ENCODE data around the gene RBFOX2. TPM values are rescaled to one million over a fixed set of nuclear protein-coding genes. Genes with fewer than 3 reads are reported as not detected.

RBFOX2 gene
- total RNA-seq, 1 donor from 2014 or later, result 200 TPM

- Histone ChIP-seq H3K27ac (ENCODE audit: low read depth, low read length) (no peak overlapping the region), H3K36me3 (ENCODE audit: control insufficient read depth in 3 of 3, insufficient read depth in 3 of 3, low read length in 3 of 3) (peaks cover 0 to 2% (median 0%) of the 10 kb centered on the region in 3 donors), H3K4me3 (ENCODE audit: low read length in 3 of 3) (no peak overlapping the region), H3K4me1 (ENCODE audit: control insufficient read depth in 3 of 3, insufficient read depth in 3 of 3, low read length in 3 of 3) (peaks cover 23 to 45% (median 31%) of the 10 kb centered on the region in 3 donors), H3K9ac (ENCODE audit: low read depth in 1 of 3, low read length in 3 of 3) (no peak overlapping the region), H3K27me3 (ENCODE audit: control insufficient read depth in 3 of 3, insufficient read depth in 3 of 3, low read length in 3 of 3) (no peaks in the 10 kb centered on the region), H3K9me3 (ENCODE audit: control insufficient read depth in 3 of 3, low read length in 3 of 3) (no peaks in the 10 kb centered on the region)
These were observed 140.3 kb downstream of the RBFOX2 start for GRCh38 chr22:35888181-35888870.

- no peak overlapping the region for H3K27ac ChIP-seq (ENCODE audit: low read depth, low read length)
- H3K4me3 ChIP-seq (ENCODE audit: low read length in 3 of 3), result no peak overlapping the region
- H3K36me3 ChIP-seq (ENCODE audit: control insufficient read depth in 3 of 3, insufficient read depth in 3 of 3, low read length in 3 of 3), result peaks cover 0 to 2% (median 0%) of the 10 kb centered on the region in 3 donors
- H3K9ac ChIP-seq (ENCODE audit: low read depth in 1 of 3, low read length in 3 of 3), result no peak overlapping the region
- no peaks in the 10 kb centered on the region for H3K27me3 ChIP-seq (ENCODE audit: control insufficient read depth in 3 of 3, insufficient read depth in 3 of 3, low read length in 3 of 3)
- H3K9me3 ChIP-seq (ENCODE audit: control insufficient read depth in 3 of 3, low read length in 3 of 3), result no peaks in the 10 kb centered on the region
- H3K4me1 ChIP-seq (ENCODE audit: control insufficient read depth in 3 of 3, insufficient read depth in 3 of 3, low read length in 3 of 3), result peaks cover 24 to 48% (median 35%) of the 10 kb centered on the region in 3 donors
These were observed 141.2 kb downstream of the RBFOX2 start for GRCh38 chr22:35887296-35887875.

GRCh38 chr22:35886309-35886708, 142.3 kb downstream of the RBFOX2 start:
- no peak overlapping the region for H3K4me3 ChIP-seq (ENCODE audit: low read length in 3 of 3)
- peaks cover 0 to 2% (median 0%) of the 10 kb centered on the region in 3 donors for H3K36me3 ChIP-seq (ENCODE audit: control insufficient read depth in 3 of 3, insufficient read depth in 3 of 3, low read length in 3 of 3)
- H3K4me1 ChIP-seq (ENCODE audit: control insufficient read depth in 3 of 3, insufficient read depth in 3 of 3, low read length in 3 of 3), result peaks cover 28 to 44% (median 37%) of the 10 kb centered on the region in 3 donors
- H3K9me3 ChIP-seq (ENCODE audit: control insufficient read depth in 3 of 3, low read length in 3 of 3), result no peaks in the 10 kb centered on the region
- H3K27me3 ChIP-seq (ENCODE audit: control insufficient read depth in 3 of 3, insufficient read depth in 3 of 3, low read length in 3 of 3), result no peaks in the 10 kb centered on the region
- H3K9ac ChIP-seq (ENCODE audit: low read depth in 1 of 3, low read length in 3 of 3), result no peak overlapping the region
- no peak overlapping the region for H3K27ac ChIP-seq (ENCODE audit: low read depth, low read length)

GRCh38 chr22:35884529-35884928, 144.1 kb downstream of the RBFOX2 start:
- H3K27me3 ChIP-seq (ENCODE audit: control insufficient read depth in 3 of 3, insufficient read depth in 3 of 3, low read length in 3 of 3), result no peaks in the 10 kb centered on the region
- peak overlapping the region in 1 of 3 donors; percentile 35 for H3K9ac ChIP-seq (ENCODE audit: low read depth in 1 of 3, low read length in 3 of 3)
- H3K27ac ChIP-seq (ENCODE audit: low read depth, low read length), result peak overlapping the region; percentile 32
- H3K9me3 ChIP-seq (ENCODE audit: control insufficient read depth in 3 of 3, low read length in 3 of 3), result no peaks in the 10 kb centered on the region
- H3K4me3 ChIP-seq (ENCODE audit: low read length in 3 of 3), result no peak overlapping the region
- H3K36me3 ChIP-seq (ENCODE audit: control insufficient read depth in 3 of 3, insufficient read depth in 3 of 3, low read length in 3 of 3), result peaks cover 0 to 2% (median 0%) of the 10 kb centered on the region in 3 donors
- peaks cover 32 to 51% (median 42%) of the 10 kb centered on the region in 3 donors for H3K4me1 ChIP-seq (ENCODE audit: control insufficient read depth in 3 of 3, insufficient read depth in 3 of 3, low read length in 3 of 3)

GRCh38 chr22:35883031-35883620, 145.5 kb downstream of the RBFOX2 start:
- Histone ChIP-seq H3K27me3 (ENCODE audit: control insufficient read depth in 3 of 3, insufficient read depth in 3 of 3, low read length in 3 of 3) (no peaks in the 10 kb centered on the region), H3K4me1 (ENCODE audit: control insufficient read depth in 3 of 3, insufficient read depth in 3 of 3, low read length in 3 of 3) (peaks cover 33 to 49% (median 43%) of the 10 kb centered on the region in 3 donors), H3K36me3 (ENCODE audit: control insufficient read depth in 3 of 3, insufficient read depth in 3 of 3, low read length in 3 of 3) (no peaks in the 10 kb centered on the region), H3K4me3 (ENCODE audit: low read length in 3 of 3) (peak overlapping the region in 2 of 3 donors; percentile 8 to 28), H3K27ac (ENCODE audit: low read depth, low read length) (peak overlapping the region; percentile 83), H3K9ac (ENCODE audit: low read depth in 1 of 3, low read length in 3 of 3) (peak overlapping the region; percentile 45 to 61 (median 60)), H3K9me3 (ENCODE audit: control insufficient read depth in 3 of 3, low read length in 3 of 3) (no peaks in the 10 kb centered on the region)

- Histone ChIP-seq H3K36me3 (ENCODE audit: control insufficient read depth in 3 of 3, insufficient read depth in 3 of 3, low read length in 3 of 3) (no peaks in the 10 kb centered on the region), H3K9ac (ENCODE audit: low read depth in 1 of 3, low read length in 3 of 3) (peak overlapping the region; percentile 40 to 61 (median 45)), H3K9me3 (ENCODE audit: control insufficient read depth in 3 of 3, low read length in 3 of 3) (no peaks in the 10 kb centered on the region), H3K4me3 (ENCODE audit: low read length in 3 of 3) (peak overlapping the region in 1 of 3 donors; percentile 28), H3K27me3 (ENCODE audit: control insufficient read depth in 3 of 3, insufficient read depth in 3 of 3, low read length in 3 of 3) (no peaks in the 10 kb centered on the region), H3K27ac (ENCODE audit: low read depth, low read length) (peak overlapping the region; percentile 83), H3K4me1 (ENCODE audit: control insufficient read depth in 3 of 3, insufficient read depth in 3 of 3, low read length in 3 of 3) (peaks cover 34 to 45% (median 38%) of the 10 kb centered on the region in 3 donors)
These were observed 146.2 kb downstream of the RBFOX2 start for GRCh38 chr22:35882211-35883030.

- H3K36me3 ChIP-seq (ENCODE audit: control insufficient read depth in 3 of 3, insufficient read depth in 3 of 3, low read length in 3 of 3), result no peaks in the 10 kb centered on the region
- H3K27me3 ChIP-seq (ENCODE audit: control insufficient read depth in 3 of 3, insufficient read depth in 3 of 3, low read length in 3 of 3), result no peaks in the 10 kb centered on the region
- peaks cover 33 to 46% (median 36%) of the 10 kb centered on the region in 3 donors for H3K4me1 ChIP-seq (ENCODE audit: control insufficient read depth in 3 of 3, insufficient read depth in 3 of 3, low read length in 3 of 3)
- H3K9ac ChIP-seq (ENCODE audit: low read depth in 1 of 3, low read length in 3 of 3), result peak overlapping the region in 2 of 3 donors; percentile 40 to 60
- peak overlapping the region in 1 of 3 donors; percentile 41 for H3K4me3 ChIP-seq (ENCODE audit: low read length in 3 of 3)
- H3K9me3 ChIP-seq (ENCODE audit: control insufficient read depth in 3 of 3, low read length in 3 of 3), result no peaks in the 10 kb centered on the region
- peak overlapping the region; percentile 64 for H3K27ac ChIP-seq (ENCODE audit: low read depth, low read length)
These were observed 149.3 kb downstream of the RBFOX2 start for GRCh38 chr22:35879351-35879750.

- peaks cover 25 to 40% (median 25%) of the 10 kb centered on the region in 3 donors for H3K4me1 ChIP-seq (ENCODE audit: control insufficient read depth in 3 of 3, insufficient read depth in 3 of 3, low read length in 3 of 3)
- peaks cover 0 to 4% (median 0%) of the 10 kb centered on the region in 3 donors for H3K36me3 ChIP-seq (ENCODE audit: control insufficient read depth in 3 of 3, insufficient read depth in 3 of 3, low read length in 3 of 3)
- H3K4me3 ChIP-seq (ENCODE audit: low read length in 3 of 3), result no peak overlapping the region
- no peak overlapping the region for H3K9ac ChIP-seq (ENCODE audit: low read depth in 1 of 3, low read length in 3 of 3)
- H3K27ac ChIP-seq (ENCODE audit: low read depth, low read length), result no peak overlapping the region
- no peaks in the 10 kb centered on the region for H3K27me3 ChIP-seq (ENCODE audit: control insufficient read depth in 3 of 3, insufficient read depth in 3 of 3, low read length in 3 of 3)
- H3K9me3 ChIP-seq (ENCODE audit: control insufficient read depth in 3 of 3, low read length in 3 of 3), result no peaks in the 10 kb centered on the region
These were observed 155.2 kb downstream of the RBFOX2 start for GRCh38 chr22:35873426-35873825.

- H3K27ac ChIP-seq (ENCODE audit: low read depth, low read length), result no peak overlapping the region
- H3K9ac ChIP-seq (ENCODE audit: low read depth in 1 of 3, low read length in 3 of 3), result no peak overlapping the region
- H3K4me1 ChIP-seq (ENCODE audit: control insufficient read depth in 3 of 3, insufficient read depth in 3 of 3, low read length in 3 of 3), result peaks cover 23 to 38% (median 25%) of the 10 kb centered on the region in 3 donors
- H3K9me3 ChIP-seq (ENCODE audit: control insufficient read depth in 3 of 3, low read length in 3 of 3), result no peaks in the 10 kb centered on the region
- peaks cover 0 to 4% (median 0%) of the 10 kb centered on the region in 3 donors for H3K36me3 ChIP-seq (ENCODE audit: control insufficient read depth in 3 of 3, insufficient read depth in 3 of 3, low read length in 3 of 3)
- H3K27me3 ChIP-seq (ENCODE audit: control insufficient read depth in 3 of 3, insufficient read depth in 3 of 3, low read length in 3 of 3), result no peaks in the 10 kb centered on the region
- H3K4me3 ChIP-seq (ENCODE audit: low read length in 3 of 3), result no peak overlapping the region
These were observed 156.2 kb downstream of the RBFOX2 start for GRCh38 chr22:35872451-35872850.
